Esophagus squamous epithelium (tissue), 4 donors: Measurements from ENCODE around the gene TOX3.

Experiments
- POLR2A ChIP-seq, 4 donors: fragments of 450-650 bp; IDR thresholded peaks; one replicate each; pipeline ENCODE4 v1.6.1; 2017; ENCODE audit warnings: antibody characterized with exemption in 4 of 4, mild to moderate bottlenecking in 4 of 4, moderate library complexity in 3 of 4
- TF ChIP-seq, protein P1 (sequence below), 6 experiments: fragments of 450-650 bp in 4 of 6; fragments of 200-600 bp in 2 of 6; sonication (generic) in 2 of 6; IDR thresholded peaks; one replicate each; pipeline ENCODE4 v1.5.1; 2016 to 2019; ENCODE audit warnings: antibody characterized with exemption in 6 of 6, mild to moderate bottlenecking in 4 of 6, moderate library complexity in 4 of 6

- TF ChIP-seq, protein P1, sequence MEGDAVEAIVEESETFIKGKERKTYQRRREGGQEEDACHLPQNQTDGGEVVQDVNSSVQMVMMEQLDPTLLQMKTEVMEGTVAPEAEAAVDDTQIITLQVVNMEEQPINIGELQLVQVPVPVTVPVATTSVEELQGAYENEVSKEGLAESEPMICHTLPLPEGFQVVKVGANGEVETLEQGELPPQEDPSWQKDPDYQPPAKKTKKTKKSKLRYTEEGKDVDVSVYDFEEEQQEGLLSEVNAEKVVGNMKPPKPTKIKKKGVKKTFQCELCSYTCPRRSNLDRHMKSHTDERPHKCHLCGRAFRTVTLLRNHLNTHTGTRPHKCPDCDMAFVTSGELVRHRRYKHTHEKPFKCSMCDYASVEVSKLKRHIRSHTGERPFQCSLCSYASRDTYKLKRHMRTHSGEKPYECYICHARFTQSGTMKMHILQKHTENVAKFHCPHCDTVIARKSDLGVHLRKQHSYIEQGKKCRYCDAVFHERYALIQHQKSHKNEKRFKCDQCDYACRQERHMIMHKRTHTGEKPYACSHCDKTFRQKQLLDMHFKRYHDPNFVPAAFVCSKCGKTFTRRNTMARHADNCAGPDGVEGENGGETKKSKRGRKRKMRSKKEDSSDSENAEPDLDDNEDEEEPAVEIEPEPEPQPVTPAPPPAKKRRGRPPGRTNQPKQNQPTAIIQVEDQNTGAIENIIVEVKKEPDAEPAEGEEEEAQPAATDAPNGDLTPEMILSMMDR (IDR thresholded peaks at IDR 0.05): no peak
- no peak for TF ChIP-seq POLR2A (IDR thresholded peaks at IDR 0.05)
Observed at GRCh38 chr16:52439171-52439701, 107.7 kb downstream of the TOX3 start.
